ENCODE results near the gene TEX261. TPM values are rescaled to one million over a fixed set of nuclear protein-coding genes. Genes with fewer than 3 reads are reported as not detected.

The TEX261 gene
- total RNA-seq, 2 experiments from 2014 or later: 34.5 to 45.8 TPM

DNA sequence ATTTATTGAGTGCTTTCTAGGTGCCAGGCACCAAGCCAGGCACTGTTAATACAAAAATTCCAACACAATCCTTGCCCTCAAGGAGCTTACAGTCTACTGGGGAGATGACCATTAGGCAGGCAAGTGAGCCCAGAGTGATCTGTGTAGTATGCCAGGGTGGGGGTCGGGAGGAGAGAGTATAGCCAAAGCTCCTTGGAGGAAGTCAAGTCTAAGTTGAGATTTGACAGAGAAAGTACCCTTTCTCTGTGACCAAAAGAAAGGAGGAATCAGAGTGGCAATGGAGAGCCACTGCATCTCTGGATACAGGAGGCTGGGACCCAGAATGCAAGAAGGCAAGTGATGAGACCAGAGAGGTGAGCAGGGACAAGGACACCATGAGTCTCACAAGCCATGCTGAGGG is 8.7 kb downstream of the TEX261 start:
- no peaks in the 10 kb centered on the region for H3K79me2 ChIP-seq (ENCODE audit: insufficient read depth, low read depth, low read length)
- ChIA-PET POLR2A (interaction anchor here (0.5 to 0.6 kb wide), 2 partner anchors 782 to 1796 kb away, joined by 3 to 5 read pairs; no protein-coding TSS in a partner anchor), CTCF (ENCODE audit: unreplicated experiment) (no interaction called here)
- H4K20me1 ChIP-seq (ENCODE audit: insufficient read depth, low read length): no peaks in the 10 kb centered on the region
- BruUV-seq (replicated peaks): no TSS peak
- TF ChIP-seq, protein P1, sequence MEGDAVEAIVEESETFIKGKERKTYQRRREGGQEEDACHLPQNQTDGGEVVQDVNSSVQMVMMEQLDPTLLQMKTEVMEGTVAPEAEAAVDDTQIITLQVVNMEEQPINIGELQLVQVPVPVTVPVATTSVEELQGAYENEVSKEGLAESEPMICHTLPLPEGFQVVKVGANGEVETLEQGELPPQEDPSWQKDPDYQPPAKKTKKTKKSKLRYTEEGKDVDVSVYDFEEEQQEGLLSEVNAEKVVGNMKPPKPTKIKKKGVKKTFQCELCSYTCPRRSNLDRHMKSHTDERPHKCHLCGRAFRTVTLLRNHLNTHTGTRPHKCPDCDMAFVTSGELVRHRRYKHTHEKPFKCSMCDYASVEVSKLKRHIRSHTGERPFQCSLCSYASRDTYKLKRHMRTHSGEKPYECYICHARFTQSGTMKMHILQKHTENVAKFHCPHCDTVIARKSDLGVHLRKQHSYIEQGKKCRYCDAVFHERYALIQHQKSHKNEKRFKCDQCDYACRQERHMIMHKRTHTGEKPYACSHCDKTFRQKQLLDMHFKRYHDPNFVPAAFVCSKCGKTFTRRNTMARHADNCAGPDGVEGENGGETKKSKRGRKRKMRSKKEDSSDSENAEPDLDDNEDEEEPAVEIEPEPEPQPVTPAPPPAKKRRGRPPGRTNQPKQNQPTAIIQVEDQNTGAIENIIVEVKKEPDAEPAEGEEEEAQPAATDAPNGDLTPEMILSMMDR (conservative IDR thresholded peaks at IDR 0.05; ENCODE audit: low read length): no peak
- TF ChIP-seq EZH2phosphoT487 (IDR thresholded peaks at IDR 0.05; ENCODE audit: borderline replicate concordance, low read depth, low read length): no peak
- H3K9me2 ChIP-seq (ENCODE audit: insufficient read depth, low read length): no peaks in the 10 kb centered on the region
- H3K4me3 ChIP-seq (ENCODE audit: low read depth, low read length, poor library complexity, severe bottlenecking): no peak overlapping the region
- H3K4me1 ChIP-seq (ENCODE audit: insufficient read depth, low read length, poor library complexity, severe bottlenecking): no peaks in the 10 kb centered on the region
- intact Hi-C loops (cut with micrococcal nuclease; ENCODE audit: unreplicated experiment): no loop called here
- H2AFZ ChIP-seq (ENCODE audit: low read length): no peak overlapping the region
- H3K36me3 ChIP-seq (ENCODE audit: insufficient read depth, low read length): peaks cover 69% of the 10 kb centered on the region
- H3K4me2 ChIP-seq (ENCODE audit: low read length): no peak overlapping the region
- H3K27ac ChIP-seq (ENCODE audit: low read depth, low read length, poor library complexity, severe bottlenecking): no peak overlapping the region
- DNase-seq (ENCODE audit: low spot score): no peak
- no peaks in the 10 kb centered on the region for H3K9me3 ChIP-seq (ENCODE audit: low read length)

DNA sequence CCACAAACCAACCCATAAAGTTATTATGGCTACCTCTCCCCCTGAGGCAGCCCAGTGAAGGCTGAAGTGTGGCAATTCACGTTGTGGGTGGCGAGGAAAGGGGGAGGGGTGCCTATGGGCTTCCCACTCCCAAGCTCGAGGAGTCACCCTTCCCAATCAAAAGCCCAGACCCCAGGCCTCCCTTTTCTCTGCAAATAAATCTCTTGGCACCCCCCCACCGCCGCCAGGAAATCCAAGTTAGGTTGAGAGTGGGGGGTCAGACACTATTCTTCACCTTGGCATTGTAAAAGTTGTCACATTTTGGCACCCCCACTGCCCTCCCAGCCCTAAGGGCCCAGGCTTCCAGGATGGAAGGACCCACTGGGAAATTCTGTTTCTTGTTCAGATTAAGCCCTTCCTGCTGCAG is 9.4 kb downstream of the TEX261 start:
- Histone ChIP-seq H4K20me1 (ENCODE audit: insufficient read depth, low read length) (no peaks in the 10 kb centered on the region), H3K9me3 (ENCODE audit: low read length) (no peaks in the 10 kb centered on the region), H3K9me2 (ENCODE audit: insufficient read depth, low read length) (no peaks in the 10 kb centered on the region), H3K36me3 (ENCODE audit: insufficient read depth, low read length) (peaks cover 62% of the 10 kb centered on the region), H3K79me2 (ENCODE audit: insufficient read depth, low read depth, low read length) (no peaks in the 10 kb centered on the region), H3K4me3 (ENCODE audit: low read depth, low read length, poor library complexity, severe bottlenecking) (no peak overlapping the region), H2AFZ (ENCODE audit: low read length) (no peak overlapping the region), H3K4me1 (ENCODE audit: insufficient read depth, low read length, poor library complexity, severe bottlenecking) (no peaks in the 10 kb centered on the region), H3K27ac (ENCODE audit: low read depth, low read length, poor library complexity, severe bottlenecking) (no peak overlapping the region), H3K4me2 (ENCODE audit: low read length) (no peak overlapping the region)
- CTCF ChIA-PET (ENCODE audit: unreplicated experiment): no interaction called here
- no peak for DNase-seq (ENCODE audit: low spot score)
- no peak for TF ChIP-seq EZH2phosphoT487 (IDR thresholded peaks at IDR 0.05; ENCODE audit: borderline replicate concordance, low read depth, low read length)
- TF ChIP-seq, protein P1 (conservative IDR thresholded peaks at IDR 0.05; ENCODE audit: low read length): no peak
- intact Hi-C loops (cut with micrococcal nuclease; ENCODE audit: unreplicated experiment): no loop called here
- no TSS peak for BruUV-seq (replicated peaks)
- POLR2A ChIA-PET: interaction anchor here (0.5 kb wide), 1 partner anchor 782 kb away, joined by 5 read pairs; no protein-coding TSS in a partner anchor

DNA sequence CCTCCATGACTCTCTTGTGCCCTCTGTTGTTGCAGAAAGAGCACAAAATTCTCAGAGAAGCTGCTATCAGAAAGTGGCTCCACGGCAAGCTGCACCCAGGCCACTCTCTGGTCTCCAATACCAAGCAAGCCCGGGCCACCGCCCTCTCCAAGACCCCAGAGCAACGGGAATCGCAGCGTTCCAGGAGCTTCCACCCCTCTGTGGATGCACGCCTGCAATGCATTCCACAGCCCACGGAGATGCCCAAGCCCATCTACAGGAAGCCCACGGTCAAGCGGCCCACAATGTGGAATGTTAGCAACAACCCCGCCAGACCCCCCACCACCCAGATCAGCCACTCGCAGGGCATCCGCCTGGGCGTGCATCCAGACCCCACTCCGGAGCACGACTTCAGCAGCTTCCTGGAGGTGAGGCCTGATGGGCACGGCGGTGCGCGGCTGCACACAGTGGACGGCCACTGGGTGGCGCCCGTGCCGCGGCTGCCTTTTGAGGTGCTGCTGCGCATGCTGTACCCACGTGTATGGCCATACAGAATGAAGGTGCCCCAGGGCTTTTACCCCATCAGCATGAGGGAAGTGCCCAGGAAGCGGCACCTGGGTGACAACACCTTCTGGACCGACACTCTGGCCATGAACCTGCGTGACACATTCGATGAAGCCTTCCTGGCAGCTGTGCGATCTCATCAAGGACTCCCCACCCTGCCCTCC is 9.9 kb downstream of the TEX261 start:
- H3K4me1 ChIP-seq (ENCODE audit: insufficient read depth, low read length, poor library complexity, severe bottlenecking): no peaks in the 10 kb centered on the region
- no peaks in the 10 kb centered on the region for H4K20me1 ChIP-seq (ENCODE audit: insufficient read depth, low read length)
- ChIA-PET POLR2A (no interaction called here), CTCF (ENCODE audit: unreplicated experiment) (interaction anchor here (0.6 kb wide), 1 partner anchor 31 kb away, joined by 3 read pairs; no protein-coding TSS in a partner anchor)
- no peaks in the 10 kb centered on the region for H3K9me3 ChIP-seq (ENCODE audit: low read length)
- H3K4me2 ChIP-seq (ENCODE audit: low read length): no peak overlapping the region
- H2AFZ ChIP-seq (ENCODE audit: low read length): no peak overlapping the region
- H3K27ac ChIP-seq (ENCODE audit: low read depth, low read length, poor library complexity, severe bottlenecking): no peak overlapping the region
- no TSS peak for BruUV-seq (replicated peaks)
- H3K79me2 ChIP-seq (ENCODE audit: insufficient read depth, low read depth, low read length): no peaks in the 10 kb centered on the region
- H3K36me3 ChIP-seq (ENCODE audit: insufficient read depth, low read length): peaks cover 57% of the 10 kb centered on the region
- intact Hi-C loops (cut with micrococcal nuclease; ENCODE audit: unreplicated experiment): no loop called here
- no peak for TF ChIP-seq EZH2phosphoT487 (IDR thresholded peaks at IDR 0.05; ENCODE audit: borderline replicate concordance, low read depth, low read length)
- TF ChIP-seq, protein P1 (conservative IDR thresholded peaks at IDR 0.05; ENCODE audit: low read length): peak; percentile 83
- no peaks in the 10 kb centered on the region for H3K9me2 ChIP-seq (ENCODE audit: insufficient read depth, low read length)
- no peak overlapping the region for H3K4me3 ChIP-seq (ENCODE audit: low read depth, low read length, poor library complexity, severe bottlenecking)
- peak; percentile 59 for DNase-seq (ENCODE audit: low spot score)

Measured in OCI-LY7 (cell line).